Liver (tissue), 9 donors: ENCODE data around the gene ROR1. TPM values are rescaled to one million over a fixed set of nuclear protein-coding genes. Genes with fewer than 3 reads are reported as not detected.

Experiments
- DNase-seq: peaks from one replicate; pipeline ENCODE4 v3.0.0-alpha.2; 2017; ENCODE audit warnings: low spot score
- H3K27ac ChIP-seq, 2 donors: one replicate each; pipeline ENCODE4 v1.7.0; 2013; ENCODE audit warnings: inconsistent platforms in 2 of 2, low read length in 2 of 2, control low read depth in 1 of 2, low read depth in 1 of 2, mild to moderate bottlenecking in 1 of 2
- H3K27me3 ChIP-seq, 4 donors: one replicate each; pipeline versions ENCODE4 v1.6.1 to v1.7.0; 2013; ENCODE audit warnings: low read length in 3 of 4, inconsistent platforms in 1 of 4, mild to moderate bottlenecking in 1 of 4, moderate library complexity in 1 of 4; ENCODE audit not compliant: control insufficient read depth in 4 of 4, insufficient read depth in 4 of 4
- H3K36me3 ChIP-seq, 4 donors: one replicate each; pipeline versions ENCODE4 v1.6.1 to v1.7.0; 2013; ENCODE audit warnings: low read length in 3 of 4, mild to moderate bottlenecking in 3 of 4, low read depth in 1 of 4, moderate library complexity in 1 of 4; ENCODE audit not compliant: control insufficient read depth in 4 of 4, insufficient read depth in 3 of 4
- H3K4me1 ChIP-seq, 4 donors: one replicate each; pipeline versions ENCODE4 v1.6.1 to v1.7.0; 2013; ENCODE audit warnings: low read length in 3 of 4, mild to moderate bottlenecking in 3 of 4, moderate library complexity in 1 of 4; ENCODE audit not compliant: control insufficient read depth in 4 of 4, insufficient read depth in 4 of 4
- H3K4me3 ChIP-seq, 3 donors: one replicate each; pipeline versions ENCODE4 v1.6.1 to v1.7.0; 2013; ENCODE audit warnings: low read length in 3 of 3, control low read depth in 1 of 3, low read depth in 1 of 3, mild to moderate bottlenecking in 1 of 3
- H3K9ac ChIP-seq, 2 donors: one replicate each; pipeline ENCODE4 v1.7.0; 2013; ENCODE audit warnings: low read length in 2 of 2, mild to moderate bottlenecking in 2 of 2, moderate library complexity in 2 of 2, control low read depth in 1 of 2, low read depth in 1 of 2
- H3K9me3 ChIP-seq, 4 donors: one replicate each; pipeline versions ENCODE4 v1.6.1 to v1.7.0; 2013; ENCODE audit warnings: low read length in 3 of 4; ENCODE audit not compliant: control insufficient read depth in 4 of 4
- ATF3 ChIP-seq: IDR thresholded peaks from 2 replicates; pipeline ENCODE4 v1.6.1; 2016; ENCODE audit warnings: antibody characterized with exemption
- CTCF ChIP-seq: fragments of 150-350 bp; IDR thresholded peaks from 2 replicates; pipeline ENCODE4 v1.5.1; 2017; ENCODE audit warnings: improper control_type of control experiment, low read depth, low read length; ENCODE audit not compliant: missing input control
- EGR1 ChIP-seq, 2 donors: IDR thresholded peaks; 2 replicates each; pipeline ENCODE4 v1.6.1; 2016 to 2018; ENCODE audit warnings: antibody characterized with exemption in 2 of 2, low read depth in 2 of 2
- FOXA1 ChIP-seq: IDR thresholded peaks from 2 replicates; pipeline ENCODE4 v1.6.1; 2016; ENCODE audit warnings: antibody characterized with exemption
- FOXA2 ChIP-seq: IDR thresholded peaks from 2 replicates; pipeline ENCODE4 v1.6.1; 2016; ENCODE audit warnings: antibody characterized with exemption
- GABPA ChIP-seq, 2 donors: IDR thresholded peaks in 1 of 2; conservative IDR thresholded peaks in 1 of 2; 2 replicates each; pipeline ENCODE4 v1.6.1; 2016; ENCODE audit warnings: antibody characterized with exemption in 2 of 2, mild to moderate bottlenecking in 1 of 2, moderate library complexity in 1 of 2
- HNF4A ChIP-seq, 2 donors: conservative IDR thresholded peaks; 2 replicates each; pipeline ENCODE4 v1.6.1; 2016; ENCODE audit warnings: antibody characterized with exemption in 2 of 2, mild to moderate bottlenecking in 2 of 2
- HNF4G ChIP-seq: IDR thresholded peaks from 2 replicates; pipeline ENCODE4 v1.6.1; 2016; ENCODE audit warnings: antibody characterized with exemption
- JUND ChIP-seq, 2 donors: IDR thresholded peaks; 2 replicates each; pipeline ENCODE4 v1.6.1; 2016; ENCODE audit warnings: antibody characterized with exemption in 2 of 2
- MAX ChIP-seq: IDR thresholded peaks from 2 replicates; pipeline ENCODE4 v1.6.1; 2016; ENCODE audit warnings: antibody characterized with exemption
- NR2F2 ChIP-seq: IDR thresholded peaks from 2 replicates; pipeline ENCODE4 v1.6.1; 2016; ENCODE audit warnings: antibody characterized with exemption
- RAD21 ChIP-seq, 2 donors: IDR thresholded peaks; 2 replicates each; pipeline ENCODE4 v1.6.1; 2016; ENCODE audit warnings: antibody characterized with exemption in 2 of 2, mild to moderate bottlenecking in 2 of 2
- RXRA ChIP-seq, 2 donors: IDR thresholded peaks; 2 replicates each; pipeline ENCODE4 v1.6.1; 2017 to 2018; ENCODE audit warnings: antibody characterized with exemption in 2 of 2, mild to moderate bottlenecking in 1 of 2
- SP1 ChIP-seq: IDR thresholded peaks from 2 replicates; pipeline ENCODE4 v1.6.1; 2018; ENCODE audit warnings: antibody characterized with exemption, mild to moderate bottlenecking
- TAF1 ChIP-seq: conservative IDR thresholded peaks from 2 replicates; pipeline ENCODE4 v1.6.1; 2016; ENCODE audit warnings: antibody characterized with exemption, mild to moderate bottlenecking
- YY1 ChIP-seq: IDR thresholded peaks from 2 replicates; pipeline ENCODE4 v1.6.1; 2016; ENCODE audit warnings: antibody characterized with exemption, mild to moderate bottlenecking
- ZBTB33 ChIP-seq: IDR thresholded peaks from 2 replicates; pipeline ENCODE4 v1.6.1; 2016; ENCODE audit warnings: antibody characterized with exemption
- WGBS: extraction: QIAGEN DNeasy Blood & Tissue Kit; methylation state at CpG from one replicate; pipeline ENCODE4 v1.1.7; 2013; 5-methylcytosine and 5-hydroxymethylcytosine counted together
- polyA plus RNA-seq, 2 donors: library from polyadenylated mRNA; stranded (reverse) in 1 of 2; unstranded in 1 of 2; fragments of 200-250 nt in 1 of 2; fragments of >200 nt in 1 of 2; fragmentation: Nextera tagmentation in 1 of 2; extraction: Ambion mirVana in 1 of 2; gene quantifications; one replicate each; pipeline versions ENCODE4 v1.2.1 to v1.2.3, GENCODE V29; 2013 to 2015
- total RNA-seq, 2 donors: library from RNA; depleted of rRNA; stranded (reverse); fragments of >200 nt; gene quantifications; one replicate each; pipeline ENCODE4 v1.2.3, GENCODE V29; 2014
- donor health status: healthy.
- donor health status: healthy.
- donor health status: healthy.
- donor health status: healthy.
- donor health status: healthy.

Gene ROR1
- total and polyA plus RNA-seq, 4 donors: 0.15 to 0.98 (median 0.37) TPM

GRCh38 chr1:63728611-63729226 lies 45.1 kb upstream of the ROR1 start:
- Histone ChIP-seq H3K27me3 (no peaks in the 10 kb centered on the region), H3K4me3 (no peak overlapping the region), H3K4me1 (no peaks in the 10 kb centered on the region), H3K9me3 (no peaks in the 10 kb centered on the region), H3K27ac (no peak overlapping the region), H3K9ac (no peak overlapping the region), H3K36me3 (no peaks in the 10 kb centered on the region)
- no peak for DNase-seq
- TF ChIP-seq RXRA (IDR thresholded peaks at IDR 0.05) (no peak), ZBTB33 (no peak), NR2F2 (no peak), JUND (IDR thresholded peaks at IDR 0.05) (no peak)
- WGBS: 95% methylated on average over 8 of the region's 8 CpGs

GRCh38 chr1:63729227-63729620 lies 44.6 kb upstream of the ROR1 start:
- TF ChIP-seq HNF4G (no peak), GABPA (IDR thresholded peaks at IDR 0.05 in 1 of 2, conservative IDR thresholded peaks at IDR 0.05 in 1 of 2) (no peak), TAF1 (no peak), YY1 (no peak), RXRA (IDR thresholded peaks at IDR 0.05) (no peak), MAX (no peak), FOXA1 (no peak), JUND (IDR thresholded peaks at IDR 0.05) (no peak), ATF3 (no peak)
- Histone ChIP-seq H3K9me3 (no peaks in the 10 kb centered on the region), H3K27ac (no peak overlapping the region), H3K4me3 (no peak overlapping the region), H3K36me3 (no peaks in the 10 kb centered on the region), H3K4me1 (no peaks in the 10 kb centered on the region), H3K9ac (no peak overlapping the region), H3K27me3 (no peaks in the 10 kb centered on the region)
- DNase-seq: no peak
- 79% methylated on average over 5 of the region's 5 CpGs for WGBS

- H3K27me3 ChIP-seq: no peaks in the 10 kb centered on the region
- no peaks in the 10 kb centered on the region for H3K36me3 ChIP-seq
- no peaks in the 10 kb centered on the region for H3K9me3 ChIP-seq
- no peaks in the 10 kb centered on the region for H3K4me1 ChIP-seq
- no peak overlapping the region for H3K9ac ChIP-seq
- 64% methylated on average over 4 of the region's 4 CpGs for WGBS
- no peak overlapping the region for H3K27ac ChIP-seq
- DNase-seq: no peak
- H3K4me3 ChIP-seq: no peak overlapping the region
- TF ChIP-seq HNF4A (conservative IDR thresholded peaks at IDR 0.05): no peak
- no peak for TF ChIP-seq NR2F2
- no peak for TF ChIP-seq RAD21 (IDR thresholded peaks at IDR 0.05)
- TF ChIP-seq HNF4G: no peak
- no peak for TF ChIP-seq TAF1
- no peak for TF ChIP-seq ZBTB33
- no peak for TF ChIP-seq CTCF
- no peak for TF ChIP-seq RXRA (IDR thresholded peaks at IDR 0.05)
- TF ChIP-seq SP1: no peak
- no peak for TF ChIP-seq JUND (IDR thresholded peaks at IDR 0.05)
- TF ChIP-seq YY1: no peak
- TF ChIP-seq GABPA (IDR thresholded peaks at IDR 0.05 in 1 of 2, conservative IDR thresholded peaks at IDR 0.05 in 1 of 2): no peak
- no peak for TF ChIP-seq EGR1 (IDR thresholded peaks at IDR 0.05; ENCODE audit: low read depth in 2 of 2)
- TF ChIP-seq ATF3: no peak
- no peak for TF ChIP-seq MAX
- no peak for TF ChIP-seq FOXA2
These were observed 43.6 kb upstream of the ROR1 start for GRCh38 chr1:63730211-63730610.
